GM18951 (cell line): ENCODE data around the gene ROBO1.

Experiments used
- POLR2A ChIP-seq: IDR thresholded peaks from 4 replicates; pipeline ENCODE4 v1.6.1; 2011; ENCODE audit warnings: mild to moderate bottlenecking; ENCODE audit not compliant: insufficient read length, insufficient read depth; ENCODE audit errors: extremely low read depth
- in situ Hi-C: fragments of 300-500 bp; cut with MboI; formaldehyde crosslinking; loops from one replicate; pipeline ENCODE4 v1.12.0; 2022; ENCODE audit warnings: low sequenced_read_pairs, mixed read lengths, inconsistent platforms; ENCODE audit not compliant: unreplicated experiment

Gene ROBO1

GRCh38 chr3:78979028-78979427 is 788.8 kb downstream of the ROBO1 start:
- in situ Hi-C loops, result no loop called here
- TF ChIP-seq POLR2A, result no peak

- in situ Hi-C loops, result no loop called here
- TF ChIP-seq POLR2A, result no peak
Measured at GRCh38 chr3:78978037-78978436, 789.8 kb downstream of the ROBO1 start.

- no peak for TF ChIP-seq POLR2A
- in situ Hi-C loops, result no loop called here
Measured at GRCh38 chr3:78977073-78977472, 790.7 kb downstream of the ROBO1 start.

- in situ Hi-C loops, result no loop called here
- TF ChIP-seq POLR2A, result no peak
Measured at GRCh38 chr3:78976200-78976599, 791.6 kb downstream of the ROBO1 start.

- in situ Hi-C loops, result no loop called here
- no peak for TF ChIP-seq POLR2A
Measured at GRCh38 chr3:78974181-78974790, 793.5 kb downstream of the ROBO1 start.

GRCh38 chr3:78972617-78973301 is 795.0 kb downstream of the ROBO1 start:
- no peak for TF ChIP-seq POLR2A
- in situ Hi-C loops, result no loop called here

GRCh38 chr3:78970656-78971055 is 797.1 kb downstream of the ROBO1 start:
- in situ Hi-C loops, result no loop called here
- TF ChIP-seq POLR2A, result no peak

GRCh38 chr3:78969483-78969882 is 798.3 kb downstream of the ROBO1 start:
- TF ChIP-seq POLR2A, result no peak
- in situ Hi-C loops, result no loop called here

- TF ChIP-seq POLR2A, result no peak
- in situ Hi-C loops, result no loop called here
Measured at GRCh38 chr3:78967061-78967460, 800.7 kb downstream of the ROBO1 start.

GRCh38 chr3:78963771-78964170 is 804.0 kb downstream of the ROBO1 start:
- in situ Hi-C loops, result no loop called here

GRCh38 chr3:78957456-78957855 is 810.3 kb downstream of the ROBO1 start:
- in situ Hi-C loops, result no loop called here
- TF ChIP-seq POLR2A, result no peak

More at GRCh38 chr3:78963771-78964170, 804.0 kb downstream of the ROBO1 start:
- no peak for TF ChIP-seq POLR2A

GRCh38 chr3:78951342-78951945 is 816.4 kb downstream of the ROBO1 start:
- in situ Hi-C loops, result no loop called here
- TF ChIP-seq POLR2A, result no peak

- in situ Hi-C loops, result no loop called here
- TF ChIP-seq POLR2A, result no peak
Measured at GRCh38 chr3:78941587-78941986, 826.2 kb downstream of the ROBO1 start.

- TF ChIP-seq POLR2A, result no peak
- in situ Hi-C loops, result no loop called here
Measured at GRCh38 chr3:78940626-78941025, 827.2 kb downstream of the ROBO1 start.
